Measurements from ENCODE around the gene KRT1.

DNA sequence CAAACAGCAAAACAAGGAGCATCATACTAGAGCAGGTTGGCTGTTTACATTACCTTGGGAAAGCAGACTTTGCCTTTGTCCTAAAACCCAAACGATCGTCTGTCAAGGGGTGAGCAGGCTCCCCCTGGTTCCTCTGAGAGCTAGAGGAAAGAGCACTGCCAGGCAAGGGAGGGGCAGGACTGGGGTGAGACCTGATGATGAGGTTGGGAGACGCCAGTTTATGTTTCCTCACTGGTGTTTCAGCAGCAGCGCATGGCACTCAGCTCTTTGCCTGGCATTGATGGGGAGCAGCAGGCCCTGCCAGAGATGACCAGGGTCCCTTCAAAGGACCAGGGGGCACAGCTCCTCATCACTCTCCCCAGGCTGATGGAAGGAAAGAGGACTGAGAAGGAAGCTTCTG is 20.3 kb downstream of the KRT1 start:
- no peak for TF ChIP-seq EZH2 (IDR thresholded peaks at IDR 0.05; ENCODE audit: borderline replicate concordance, insufficient read depth, low read depth, low read length, poor library complexity, severe bottlenecking)
- TF ChIP-seq, protein P1, sequence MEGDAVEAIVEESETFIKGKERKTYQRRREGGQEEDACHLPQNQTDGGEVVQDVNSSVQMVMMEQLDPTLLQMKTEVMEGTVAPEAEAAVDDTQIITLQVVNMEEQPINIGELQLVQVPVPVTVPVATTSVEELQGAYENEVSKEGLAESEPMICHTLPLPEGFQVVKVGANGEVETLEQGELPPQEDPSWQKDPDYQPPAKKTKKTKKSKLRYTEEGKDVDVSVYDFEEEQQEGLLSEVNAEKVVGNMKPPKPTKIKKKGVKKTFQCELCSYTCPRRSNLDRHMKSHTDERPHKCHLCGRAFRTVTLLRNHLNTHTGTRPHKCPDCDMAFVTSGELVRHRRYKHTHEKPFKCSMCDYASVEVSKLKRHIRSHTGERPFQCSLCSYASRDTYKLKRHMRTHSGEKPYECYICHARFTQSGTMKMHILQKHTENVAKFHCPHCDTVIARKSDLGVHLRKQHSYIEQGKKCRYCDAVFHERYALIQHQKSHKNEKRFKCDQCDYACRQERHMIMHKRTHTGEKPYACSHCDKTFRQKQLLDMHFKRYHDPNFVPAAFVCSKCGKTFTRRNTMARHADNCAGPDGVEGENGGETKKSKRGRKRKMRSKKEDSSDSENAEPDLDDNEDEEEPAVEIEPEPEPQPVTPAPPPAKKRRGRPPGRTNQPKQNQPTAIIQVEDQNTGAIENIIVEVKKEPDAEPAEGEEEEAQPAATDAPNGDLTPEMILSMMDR (IDR thresholded peaks at IDR 0.05), result no peak
